Esophagus squamous epithelium (tissue), 4 donors: ENCODE measurements around the gene ARMC9.

ENCODE experiments used
- CTCF ChIP-seq, 6 experiments: fragments of 450-650 bp in 4 of 6; fragments of 200-600 bp in 2 of 6; sonication (generic) in 2 of 6; IDR thresholded peaks; one replicate each; pipeline ENCODE4 v1.5.1; 2016 to 2019; ENCODE audit warnings: antibody characterized with exemption in 6 of 6, mild to moderate bottlenecking in 4 of 6, moderate library complexity in 4 of 6
- POLR2A ChIP-seq, 4 donors: fragments of 450-650 bp; IDR thresholded peaks; one replicate each; pipeline ENCODE4 v1.6.1; 2017; ENCODE audit warnings: antibody characterized with exemption in 4 of 4, mild to moderate bottlenecking in 4 of 4, moderate library complexity in 3 of 4

GRCh38 chr2:231332872-231333500 is 134.6 kb downstream of the ARMC9 start:
- TF ChIP-seq CTCF (IDR thresholded peaks at IDR 0.05) (no peak), POLR2A (IDR thresholded peaks at IDR 0.05) (no peak)
